H1 (cell line): ENCODE measurements around the gene ERAP2. TPM values are rescaled to one million over a fixed set of nuclear protein-coding genes. Genes with fewer than 3 reads are reported as not detected.

Experiments
- CTCF ChIA-PET: fragments of 300-600 bp; sonication (Branson Sonifier 250); formaldehyde crosslinking; loops from one replicate; lab custom pipeline; 2021; ENCODE audit not compliant: partially characterized antibody; lab: Charles Lee
- POLR2A ChIA-PET: fragments of 300-600 bp; sonication (Branson Sonifier 250); formaldehyde crosslinking; loops from one replicate; lab custom pipeline; 2021; ENCODE audit warnings: inconsistent platforms; ENCODE audit not compliant: partially characterized antibody; lab: Charles Lee
- DNase-seq, 2 experiments: peaks; one replicate each; pipeline versions ENCODE4 v3.0.0 to v3.0.0-alpha.2; 2010 to 2022; ENCODE audit warnings: low spot score in 2 of 2, low read depth in 1 of 2, mixed read lengths in 1 of 2
- FAIRE-seq: peaks from 2 replicates; lab custom pipeline; 2011; peaks lifted over from hg19 to GRCh38; lab: Jason Lieb, UNC
- H2AFZ ChIP-seq: 2 replicates; pipeline ENCODE4 v1.8.1; 2012; ENCODE audit warnings: low read length, inconsistent platforms
- H2AK5ac ChIP-seq: 2 replicates; pipeline ENCODE4 v1.6.1; 2013; ENCODE audit warnings: low read depth, low read length
- H2BK120ac ChIP-seq: replicated peaks from 2 replicates; pipeline ENCODE3; 2013; ENCODE audit warnings: low read depth, low read length, inconsistent platforms
- H2BK12ac ChIP-seq: 2 replicates; pipeline ENCODE4 v1.6.1; 2013; ENCODE audit warnings: low read depth, low read length
- H2BK15ac ChIP-seq: 2 replicates; pipeline ENCODE4 v1.6.1; 2013; ENCODE audit warnings: low read length
- H2BK20ac ChIP-seq: 2 replicates; pipeline ENCODE4 v1.6.1; 2013; ENCODE audit warnings: low read length
- H2BK5ac ChIP-seq: 2 replicates; pipeline ENCODE4 v1.6.1; 2013; ENCODE audit warnings: low read depth, low read length
- H3K14ac ChIP-seq: 2 replicates; pipeline ENCODE4 v1.6.1; 2013; ENCODE audit warnings: inconsistent platforms; ENCODE audit not compliant: insufficient read length
- H3K18ac ChIP-seq: 2 replicates; pipeline ENCODE4 v1.6.1; 2013; ENCODE audit warnings: low read length; ENCODE audit errors: extremely low read depth
- H3K23ac ChIP-seq: 2 replicates; pipeline ENCODE4 v1.6.1; 2013; ENCODE audit warnings: inconsistent platforms; ENCODE audit not compliant: insufficient read length
- H3K23me2 ChIP-seq: 2 replicates; pipeline ENCODE4 v1.6.1; 2013; ENCODE audit warnings: low read depth, low read length
- H3K27ac ChIP-seq: 2 replicates; pipeline ENCODE4 v1.6.1; 2011; ENCODE audit warnings: low read depth, low read length, inconsistent platforms
- H3K27me3 ChIP-seq, 4 experiments: replicated peaks in 1 of 4; 1 replicate in 1 of 4; 2 replicates in 3 of 4; pipeline versions ENCODE4 v1.6.1 to v1.8.1; 2011 to 2013; ENCODE audit warnings: low read length in 3 of 4, mild to moderate bottlenecking in 3 of 4, inconsistent platforms in 2 of 4, mixed read lengths in 2 of 4, moderate library complexity in 1 of 4; ENCODE audit not compliant: control insufficient read depth in 3 of 4, insufficient read depth in 3 of 4; ENCODE audit errors: extremely low read depth in 1 of 4
- H3K36me3 ChIP-seq, 4 experiments: 2 replicates each; pipeline versions ENCODE4 v1.6.1 to v1.8.1; 2011 to 2013; ENCODE audit warnings: mild to moderate bottlenecking in 4 of 4, low read length in 3 of 4, moderate library complexity in 2 of 4, control low read depth in 1 of 4, inconsistent platforms in 1 of 4; ENCODE audit not compliant: insufficient read depth in 4 of 4, control insufficient read depth in 2 of 4
- H3K4ac ChIP-seq: replicated peaks from 2 replicates; pipeline ENCODE3; 2013; ENCODE audit warnings: low read length, low read depth, mixed read lengths, inconsistent platforms; ENCODE audit not compliant: insufficient read length
- H3K4me1 ChIP-seq, 4 experiments: replicated peaks in 1 of 4; 1 replicate in 1 of 4; 2 replicates in 3 of 4; pipeline versions ENCODE4 v1.6.1 to v1.8.1; 2011 to 2013; ENCODE audit warnings: low read length in 3 of 4, inconsistent platforms in 2 of 4, mixed read lengths in 1 of 4; ENCODE audit not compliant: insufficient read depth in 4 of 4, control insufficient read depth in 3 of 4
- H3K4me2 ChIP-seq, 2 experiments: 2 replicates each; pipeline versions ENCODE4 v1.6.1 to v1.8.1; 2011 to 2013; ENCODE audit warnings: low read depth in 2 of 2, low read length in 2 of 2, control low read depth in 1 of 2, inconsistent platforms in 1 of 2, mild to moderate bottlenecking in 1 of 2; ENCODE audit not compliant: insufficient read depth in 1 of 2
- H3K4me3 ChIP-seq, 4 experiments: fragments of 200-600, 300-600 bp in 1 of 4; sonication (generic), shearing (Covaris generic), sonication (Bioruptor Twin) in 1 of 4; 2 replicates each; pipeline versions ENCODE4 v1.5.1 to v1.8.1; 2011 to 2016; ENCODE audit warnings: low read length in 4 of 4, low read depth in 3 of 4, control low read depth in 2 of 4, inconsistent platforms in 2 of 4, mild to moderate bottlenecking in 2 of 4, mixed read lengths in 1 of 4, moderate library complexity in 1 of 4; ENCODE audit not compliant: insufficient read depth in 2 of 4; ENCODE audit errors: extremely low read depth in 1 of 4
- H3K56ac ChIP-seq: replicated peaks from 2 replicates; pipeline ENCODE3; 2013; ENCODE audit warnings: low read depth, mild to moderate bottlenecking, mixed read lengths, low read length, inconsistent platforms; ENCODE audit not compliant: insufficient read length
- H3K79me1 ChIP-seq: 2 replicates; pipeline ENCODE4 v1.6.1; 2013; ENCODE audit warnings: low read depth, low read length, control low read depth
- H3K79me2 ChIP-seq, 2 experiments: 2 replicates each; pipeline versions ENCODE4 v1.6.1 to v1.8.1; 2012 to 2013; ENCODE audit warnings: low read length in 2 of 2, mild to moderate bottlenecking in 2 of 2, inconsistent platforms in 1 of 2; ENCODE audit not compliant: insufficient read depth in 2 of 2, control insufficient read depth in 1 of 2
- H3K9ac ChIP-seq, 4 experiments: replicated peaks in 1 of 4; 1 replicate in 1 of 4; 2 replicates in 3 of 4; pipeline versions ENCODE4 v1.6.1 to v1.8.1; 2011 to 2013; ENCODE audit warnings: low read depth in 3 of 4, low read length in 3 of 4, control low read depth in 2 of 4, mild to moderate bottlenecking in 2 of 4, moderate library complexity in 2 of 4, inconsistent platforms in 1 of 4; ENCODE audit errors: extremely low read depth in 1 of 4
- H3K9me3 ChIP-seq, 2 experiments: 2 replicates each; pipeline versions ENCODE4 v1.6.1 to v1.8.1; 2012 to 2013; ENCODE audit warnings: mild to moderate bottlenecking in 2 of 2, moderate library complexity in 2 of 2, control low read depth in 1 of 2, inconsistent platforms in 1 of 2, low read depth in 1 of 2, low read length in 1 of 2, mixed read lengths in 1 of 2; ENCODE audit not compliant: insufficient read depth in 2 of 2
- H4K20me1 ChIP-seq, 2 experiments: replicated peaks in 1 of 2; 2 replicates each; pipeline versions ENCODE3 to v1.8.1; 2011 to 2013; ENCODE audit warnings: inconsistent platforms in 2 of 2, low read length in 2 of 2, mild to moderate bottlenecking in 1 of 2; ENCODE audit not compliant: insufficient read depth in 2 of 2, control insufficient read depth in 1 of 2
- H4K5ac ChIP-seq: 2 replicates; pipeline ENCODE4 v1.6.1; 2013; ENCODE audit warnings: low read length, low read depth, mixed read lengths, inconsistent platforms; ENCODE audit not compliant: insufficient read length
- H4K8ac ChIP-seq: 2 replicates; pipeline ENCODE4 v1.8.0; 2013; ENCODE audit warnings: mild to moderate bottlenecking, moderate library complexity, low read length, inconsistent platforms; ENCODE audit not compliant: insufficient read depth; ENCODE audit errors: extremely low read depth
- H4K91ac ChIP-seq: replicated peaks from 2 replicates; pipeline ENCODE3; 2013; ENCODE audit warnings: low read length, mixed read lengths, inconsistent platforms; ENCODE audit not compliant: insufficient read length
- CHD2 ChIP-seq: IDR thresholded peaks from 2 replicates; pipeline ENCODE4 v1.6.1; 2012; ENCODE audit warnings: low read length, improper control_type of control experiment
- CTCF ChIP-seq, 3 experiments: IDR thresholded peaks; 1 replicate in 2 of 3; 2 replicates in 1 of 3; pipeline versions ENCODE4 v1.5.1 to v1.6.1; 2011; ENCODE audit warnings: low read length in 3 of 3, mild to moderate bottlenecking in 3 of 3, inconsistent platforms in 2 of 3, low read depth in 1 of 3, moderate library complexity in 1 of 3; ENCODE audit not compliant: insufficient read depth in 1 of 3; ENCODE audit errors: control extremely low read depth in 1 of 3
- EGR1 ChIP-seq: IDR thresholded peaks from 2 replicates; pipeline ENCODE4 v1.6.1; 2011; ENCODE audit warnings: low read depth, low read length, borderline replicate concordance
- KDM4A ChIP-seq: IDR thresholded peaks from one replicate; pipeline ENCODE4 v1.7.1; 2012; ENCODE audit warnings: low read depth, mild to moderate bottlenecking, moderate library complexity, low read length, inconsistent platforms; ENCODE audit not compliant: severe bottlenecking
- SIX5 ChIP-seq: IDR thresholded peaks from 2 replicates; pipeline ENCODE4 v1.6.1; 2011; ENCODE audit warnings: mild to moderate bottlenecking, low read depth, low read length
- WGBS, 2 experiments: shearing (Covaris generic) in 1 of 2; methylation state at CpG; one replicate each; pipeline versions ENCODE4 v1.1.6 to v1.1.7; 2013 to 2015; ENCODE audit warnings: low lambda C conversion rate in 2 of 2, mixed read lengths in 2 of 2, inconsistent platforms in 1 of 2, low coverage in 1 of 2, missing lambda C conversion rate in 1 of 2; ENCODE audit not compliant: insufficient replicate concordance in 2 of 2, insufficient coverage in 1 of 2, insufficient read length in 1 of 2; ENCODE audit errors: extremely low coverage in 1 of 2, missing lambda C conversion rate in 1 of 2; 5-methylcytosine and 5-hydroxymethylcytosine counted together
- polyA plus RNA-seq, 7 experiments: library from polyadenylated mRNA; depleted of rRNA in 3 of 7; stranded (reverse) in 5 of 7; unstranded in 2 of 7; fragments of >200 nt in 5 of 7; fragments of 200-250 nt in 2 of 7; gene quantifications; 1 replicate in 5 of 7; 2 replicates in 1 of 7; 4 replicates in 1 of 7; pipeline versions ENCODE4 v1.2.1 to v1.2.3, GENCODE V29; 2011 to 2013; ENCODE audit warnings: missing spikeins in 2 of 7, mixed read lengths in 2 of 7
- total RNA-seq: library from RNA; stranded (reverse); fragmentation: NEBNext Ultra II Directional; extraction: Animal tissue kit (Norgen Biotek cat#: 25700); gene quantifications from 2 replicates; pipeline ENCODE4 v1.2.1, GENCODE V29; 2021
- TF ChIP-seq, protein P1 (sequence below): IDR thresholded peaks from 2 replicates; pipeline ENCODE4 v1.6.1; 2011; ENCODE audit warnings: low read length, improper control_type of control experiment

The ERAP2 gene
- total and polyA plus RNA-seq, 2 of the 8 experiments (the other 6 are each of a cell fraction or from before 2014, with no cell fraction given): 0.14 TPM; not detected in 1

GRCh38 chr5:96844481-96844990 is 31.8 kb upstream of the ERAP2 start:
- no peaks in the 10 kb centered on the region; a peak in 1 of 4 replicates for H3K9me3 ChIP-seq
- H4K20me1 ChIP-seq: no peaks in the 10 kb centered on the region
- peak overlapping the region; percentile 51; the same call in 1 of the 2 replicates for H2AFZ ChIP-seq
- no peaks in the 10 kb centered on the region for H3K79me2 ChIP-seq
- no peak overlapping the region for H3K14ac ChIP-seq
- H3K9ac ChIP-seq: no peak overlapping the region
- no peak overlapping the region for H3K23ac ChIP-seq
- no peaks in the 10 kb centered on the region for H3K27me3 ChIP-seq
- H3K36me3 ChIP-seq: no peaks in the 10 kb centered on the region
- no peak overlapping the region for H2AK5ac ChIP-seq
- H2BK12ac ChIP-seq: no peak overlapping the region
- no peak overlapping the region for H3K4ac ChIP-seq
- no peak overlapping the region for H4K5ac ChIP-seq
- H3K4me1 ChIP-seq: no peaks in the 10 kb centered on the region
- FAIRE-seq (no peak), DNase-seq (no peak)
- H2BK15ac ChIP-seq: no peak overlapping the region
- no peak overlapping the region for H3K4me3 ChIP-seq
- no peak overlapping the region for H2BK20ac ChIP-seq
- H3K4me2 ChIP-seq: no peak overlapping the region
- WGBS, 2 experiments: 85% methylated on average over 4 of the region's 4 CpGs; no CpG with 5 or more reads in 1 of the 2 experiments
- no peak overlapping the region for H4K8ac ChIP-seq
- H3K56ac ChIP-seq: no peak overlapping the region
- H4K91ac ChIP-seq: no peak overlapping the region
- H3K23me2 ChIP-seq: no peaks in the 10 kb centered on the region
- ChIA-PET POLR2A (no interaction called here), CTCF (no interaction called here)
- no peak overlapping the region for H2BK120ac ChIP-seq
- H2BK5ac ChIP-seq: no peak overlapping the region
- no peaks in the 10 kb centered on the region for H3K79me1 ChIP-seq
- H3K18ac ChIP-seq: no peak overlapping the region
- H3K27ac ChIP-seq: no peak overlapping the region
- TF ChIP-seq, protein P1, sequence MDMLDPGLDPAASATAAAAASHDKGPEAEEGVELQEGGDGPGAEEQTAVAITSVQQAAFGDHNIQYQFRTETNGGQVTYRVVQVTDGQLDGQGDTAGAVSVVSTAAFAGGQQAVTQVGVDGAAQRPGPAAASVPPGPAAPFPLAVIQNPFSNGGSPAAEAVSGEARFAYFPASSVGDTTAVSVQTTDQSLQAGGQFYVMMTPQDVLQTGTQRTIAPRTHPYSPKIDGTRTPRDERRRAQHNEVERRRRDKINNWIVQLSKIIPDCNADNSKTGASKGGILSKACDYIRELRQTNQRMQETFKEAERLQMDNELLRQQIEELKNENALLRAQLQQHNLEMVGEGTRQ: no peak
- TF ChIP-seq CTCF (IDR thresholded peaks at IDR 0.05; ENCODE audit: control extremely low read depth in 1 of 3, insufficient read depth in 1 of 3, low read depth in 1 of 3, low read length in 3 of 3) (no peak), CHD2 (no peak), EGR1 (no peak), KDM4A (no peak), SIX5 (no peak)
